Mesendoderm (in vitro differentiated cells): Measurements from ENCODE around the gene ENTHD1.

Source experiments
- DNase-seq: peaks from one replicate; pipeline ENCODE4 v3.0.0; 2013
- H2AK5ac ChIP-seq: 2 replicates; pipeline ENCODE4 v1.6.1; 2013; ENCODE audit warnings: low read length, inconsistent platforms
- H2BK120ac ChIP-seq: 2 replicates; pipeline ENCODE4 v1.6.1; 2013; ENCODE audit warnings: low read depth, mild to moderate bottlenecking, low read length, moderate library complexity, mixed read lengths
- H2BK15ac ChIP-seq: replicated peaks from 2 replicates; pipeline ENCODE4 v1.6.1; 2013; ENCODE audit warnings: low read depth, mild to moderate bottlenecking, moderate library complexity
- H2BK5ac ChIP-seq: 2 replicates; pipeline ENCODE4 v1.6.1; 2013; ENCODE audit warnings: low read length, inconsistent platforms
- H3K18ac ChIP-seq: 2 replicates; pipeline ENCODE4 v1.6.1; 2013; ENCODE audit warnings: mild to moderate bottlenecking, low read length, mixed read lengths
- H3K23ac ChIP-seq: one replicate; pipeline ENCODE4 v1.6.1; 2013; ENCODE audit warnings: low read length
- H3K27ac ChIP-seq: 2 replicates; pipeline ENCODE4 v1.5.1; 2013; ENCODE audit warnings: low read depth, mild to moderate bottlenecking, inconsistent platforms, low read length, moderate library complexity
- H3K27me3 ChIP-seq: 2 replicates; pipeline ENCODE4 v1.6.1; 2013; ENCODE audit warnings: low read length, control low read depth, mild to moderate bottlenecking, inconsistent platforms; ENCODE audit not compliant: insufficient read depth, poor library complexity
- H3K36me3 ChIP-seq: 2 replicates; pipeline ENCODE4 v1.6.1; 2013; ENCODE audit warnings: low read length, inconsistent platforms; ENCODE audit not compliant: control insufficient read depth, insufficient read depth
- H3K4ac ChIP-seq: one replicate; pipeline ENCODE4 v1.6.1; 2013; ENCODE audit warnings: low read depth, mild to moderate bottlenecking, low read length, moderate library complexity
- H3K4me1 ChIP-seq: 2 replicates; pipeline ENCODE4 v1.6.1; 2013; ENCODE audit warnings: low read depth, low read length, inconsistent platforms; ENCODE audit not compliant: control insufficient read depth
- H3K4me2 ChIP-seq: 2 replicates; pipeline ENCODE4 v1.6.1; 2013; ENCODE audit warnings: low read length
- H3K4me3 ChIP-seq: 2 replicates; pipeline ENCODE4 v1.5.1; 2013; ENCODE audit warnings: mild to moderate bottlenecking, low read length
- H3K56ac ChIP-seq: one replicate; pipeline ENCODE4 v1.6.1; 2013; ENCODE audit warnings: low read length
- H3K79me1 ChIP-seq: 2 replicates; pipeline ENCODE4 v1.6.1; 2013; ENCODE audit warnings: low read length, inconsistent platforms
- H3K79me2 ChIP-seq: 2 replicates; pipeline ENCODE4 v1.6.1; 2013; ENCODE audit warnings: mild to moderate bottlenecking, low read length; ENCODE audit not compliant: control insufficient read depth, insufficient read depth
- H3K9ac ChIP-seq: 2 replicates; pipeline ENCODE4 v1.6.1; 2013; ENCODE audit warnings: low read length, inconsistent platforms
- H4K5ac ChIP-seq: one replicate; pipeline ENCODE4 v1.6.1; 2013; ENCODE audit warnings: low read length
- H4K8ac ChIP-seq: one replicate; pipeline ENCODE4 v1.6.1; 2013; ENCODE audit warnings: low read depth, mild to moderate bottlenecking, control low read depth, low read length, moderate library complexity
- WGBS: extraction: QIAGEN DNeasy Blood & Tissue Kit; methylation state at CpG from one replicate; pipeline ENCODE4 v1.1.7; 2013; ENCODE audit warnings: low lambda C conversion rate, missing lambda C conversion rate; ENCODE audit not compliant: insufficient coverage; ENCODE audit errors: extremely low coverage; 5-methylcytosine and 5-hydroxymethylcytosine counted together

ENTHD1 gene

DNA sequence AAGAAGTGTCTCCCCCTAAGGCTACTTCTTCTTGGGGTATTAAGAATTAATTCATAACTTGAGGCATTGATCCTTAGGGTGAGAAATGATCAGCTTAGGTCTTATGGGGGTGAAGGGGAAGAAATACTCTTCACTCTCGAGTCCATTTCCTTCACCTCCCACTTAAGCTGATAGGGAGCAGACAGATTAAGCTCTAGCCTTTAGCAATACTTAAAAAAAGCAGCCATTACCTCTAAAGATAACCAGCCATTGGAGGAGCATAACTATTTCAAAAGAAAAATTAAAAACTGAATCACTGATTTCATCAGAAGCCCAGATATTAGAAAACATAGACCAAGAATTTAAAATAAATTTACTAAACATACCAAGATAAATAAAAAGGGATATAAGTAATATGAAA lies 60.5 kb downstream of the ENTHD1 start:
- Histone ChIP-seq H3K27me3 (no peaks in the 10 kb centered on the region), H3K4me3 (no peak overlapping the region), H3K4ac (no peak overlapping the region), H3K79me1 (no peaks in the 10 kb centered on the region), H2BK120ac (no peak overlapping the region), H4K8ac (no peak overlapping the region), H3K79me2 (no peaks in the 10 kb centered on the region), H3K9ac (no peak overlapping the region), H3K27ac (no peak overlapping the region), H2AK5ac (no peak overlapping the region), H3K4me2 (no peak overlapping the region), H4K5ac (no peak overlapping the region), H2BK15ac (no peak overlapping the region), H3K56ac (no peak overlapping the region), H3K4me1 (no peaks in the 10 kb centered on the region), H2BK5ac (no peak overlapping the region), H3K36me3 (no peaks in the 10 kb centered on the region), H3K23ac (no peak overlapping the region), H3K18ac (no peak overlapping the region)
- no CpG with 5 or more reads among the region's 1 CpG for WGBS
- no peak for DNase-seq

GRCh38 chr22:39832627-39833074 lies 60.9 kb downstream of the ENTHD1 start:
- no peaks in the 10 kb centered on the region for H3K27me3 ChIP-seq

GRCh38 chr22:39825661-39826102 lies 67.9 kb downstream of the ENTHD1 start:
- no peak for DNase-seq
- no peak overlapping the region for H3K56ac ChIP-seq
- no peak overlapping the region for H3K4me2 ChIP-seq
- no peak overlapping the region for H3K18ac ChIP-seq
- H3K4me3 ChIP-seq, result no peak overlapping the region
- H3K9ac ChIP-seq, result no peak overlapping the region
- no peaks in the 10 kb centered on the region for H3K79me2 ChIP-seq
- H2BK5ac ChIP-seq, result no peak overlapping the region
- no peaks in the 10 kb centered on the region for H3K36me3 ChIP-seq
- H3K23ac ChIP-seq, result no peak overlapping the region
- H3K4me1 ChIP-seq, result no peaks in the 10 kb centered on the region
- no peak overlapping the region for H2BK15ac ChIP-seq
- no peaks in the 10 kb centered on the region for H3K79me1 ChIP-seq
- no CpG with 5 or more reads among the region's 3 CpGs for WGBS
- no peak overlapping the region for H4K5ac ChIP-seq
- no peak overlapping the region for H3K27ac ChIP-seq
- no peak overlapping the region for H3K4ac ChIP-seq
- H3K27me3 ChIP-seq, result no peaks in the 10 kb centered on the region
- no peak overlapping the region for H4K8ac ChIP-seq
- H2BK120ac ChIP-seq, result no peak overlapping the region
- no peak overlapping the region for H2AK5ac ChIP-seq

More at GRCh38 chr22:39832627-39833074, 60.9 kb downstream of the ENTHD1 start:
- Histone ChIP-seq H4K5ac (no peak overlapping the region), H2BK120ac (no peak overlapping the region), H3K4me2 (no peak overlapping the region), H3K4ac (no peak overlapping the region), H3K79me1 (no peaks in the 10 kb centered on the region), H3K4me1 (no peaks in the 10 kb centered on the region), H2AK5ac (no peak overlapping the region), H3K23ac (no peak overlapping the region), H2BK5ac (no peak overlapping the region), H4K8ac (no peak overlapping the region), H3K4me3 (no peak overlapping the region), H3K36me3 (no peaks in the 10 kb centered on the region), H3K79me2 (no peaks in the 10 kb centered on the region), H3K27ac (no peak overlapping the region), H3K9ac (no peak overlapping the region), H3K18ac (no peak overlapping the region), H2BK15ac (no peak overlapping the region), H3K56ac (no peak overlapping the region)
- WGBS, result no CpG with 5 or more reads among the region's 7 CpGs
- no peak for DNase-seq

- H3K18ac ChIP-seq, result no peak overlapping the region
- H3K27me3 ChIP-seq, result no peaks in the 10 kb centered on the region
- WGBS, result no CpG with 5 or more reads among the region's 3 CpGs
- H3K4me1 ChIP-seq, result no peaks in the 10 kb centered on the region
- no peak overlapping the region for H2AK5ac ChIP-seq
- H3K4me3 ChIP-seq, result no peak overlapping the region
- H3K79me2 ChIP-seq, result no peaks in the 10 kb centered on the region
- H4K8ac ChIP-seq, result no peak overlapping the region
- no peak overlapping the region for H2BK15ac ChIP-seq
- no peaks in the 10 kb centered on the region for H3K79me1 ChIP-seq
- H2BK120ac ChIP-seq, result no peak overlapping the region
- H3K9ac ChIP-seq, result no peak overlapping the region
- no peak overlapping the region for H3K56ac ChIP-seq
- H3K23ac ChIP-seq, result no peak overlapping the region
- no peak overlapping the region for H3K4me2 ChIP-seq
- no peaks in the 10 kb centered on the region for H3K36me3 ChIP-seq
- H4K5ac ChIP-seq, result no peak overlapping the region
- no peak overlapping the region for H3K27ac ChIP-seq
- no peak overlapping the region for H2BK5ac ChIP-seq
- H3K4ac ChIP-seq, result no peak overlapping the region
- DNase-seq, result no peak
These were observed 72.6 kb downstream of the ENTHD1 start for GRCh38 chr22:39821008-39821407.

DNA sequence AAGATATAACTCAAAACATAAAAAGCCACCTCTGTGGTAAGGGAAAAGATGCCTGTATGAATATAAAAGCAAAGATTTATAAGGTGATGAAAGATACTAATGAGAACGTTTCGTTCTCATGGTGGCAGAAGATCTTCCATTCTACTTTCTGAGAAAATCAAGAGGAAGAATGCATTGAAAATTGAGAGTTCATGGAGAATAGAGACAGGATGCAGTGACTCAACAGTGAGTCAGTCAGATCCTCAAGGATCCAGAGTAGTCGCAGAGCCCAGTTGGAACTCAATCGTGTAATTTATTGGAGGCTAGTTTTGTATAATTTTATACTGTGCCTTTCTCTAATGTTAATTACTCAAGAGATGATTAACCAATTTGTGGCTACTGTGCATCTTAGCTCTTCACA lies 73.3 kb downstream of the ENTHD1 start:
- H3K27ac ChIP-seq, result no peak overlapping the region

DNA sequence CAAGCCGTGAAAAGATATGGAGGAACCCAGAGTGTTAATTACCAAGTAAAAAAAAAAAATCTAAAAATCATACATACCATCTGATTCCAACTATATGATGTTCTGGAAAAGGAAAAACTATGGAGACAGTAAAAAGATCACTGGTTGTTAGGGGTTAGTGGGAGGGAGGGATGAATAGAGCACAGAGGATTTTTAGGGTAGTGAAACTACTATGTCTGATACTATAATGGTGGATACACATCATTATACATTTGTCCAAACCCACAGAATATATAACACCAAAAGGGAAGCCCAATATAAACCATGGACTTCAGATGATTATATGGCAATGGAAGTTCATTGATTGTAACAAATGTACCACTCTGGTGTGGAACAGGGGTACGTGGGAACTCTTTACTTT lies 74.1 kb downstream of the ENTHD1 start:
- no CpG with 5 or more reads among the region's 2 CpGs for WGBS
- no peak for DNase-seq
- no peak overlapping the region for H3K4ac ChIP-seq

More for the DNA sequence above, 73.3 kb downstream of the ENTHD1 start:
- no peak overlapping the region for H3K9ac ChIP-seq
- no peaks in the 10 kb centered on the region for H3K79me1 ChIP-seq
- no peaks in the 10 kb centered on the region for H3K79me2 ChIP-seq
- H2AK5ac ChIP-seq, result no peak overlapping the region
- no peak overlapping the region for H3K23ac ChIP-seq
- no peak overlapping the region for H3K4ac ChIP-seq
- no peaks in the 10 kb centered on the region for H3K4me1 ChIP-seq
- no peak overlapping the region for H2BK5ac ChIP-seq
- H3K18ac ChIP-seq, result no peak overlapping the region
- H2BK120ac ChIP-seq, result no peak overlapping the region
- no CpG with 5 or more reads among the region's 4 CpGs for WGBS
- H4K5ac ChIP-seq, result no peak overlapping the region
- H3K36me3 ChIP-seq, result no peaks in the 10 kb centered on the region
- DNase-seq, result peak; percentile 18
- no peak overlapping the region for H3K4me2 ChIP-seq
- H3K4me3 ChIP-seq, result no peak overlapping the region
- no peak overlapping the region for H2BK15ac ChIP-seq
- H3K27me3 ChIP-seq, result no peaks in the 10 kb centered on the region
- H3K56ac ChIP-seq, result no peak overlapping the region
- H4K8ac ChIP-seq, result no peak overlapping the region

More for the DNA sequence above, 74.1 kb downstream of the ENTHD1 start:
- H3K23ac ChIP-seq, result no peak overlapping the region
- no peak overlapping the region for H2BK120ac ChIP-seq
- no peak overlapping the region for H4K5ac ChIP-seq
- no peak overlapping the region for H2BK15ac ChIP-seq
- no peaks in the 10 kb centered on the region for H3K79me2 ChIP-seq
- no peaks in the 10 kb centered on the region for H3K27me3 ChIP-seq
- no peak overlapping the region for H3K9ac ChIP-seq
- no peak overlapping the region for H2AK5ac ChIP-seq
- H3K36me3 ChIP-seq, result no peaks in the 10 kb centered on the region
- H3K56ac ChIP-seq, result no peak overlapping the region
- no peak overlapping the region for H3K4me2 ChIP-seq
- H3K4me1 ChIP-seq, result no peaks in the 10 kb centered on the region
- no peak overlapping the region for H3K18ac ChIP-seq
- H3K79me1 ChIP-seq, result no peaks in the 10 kb centered on the region
- no peak overlapping the region for H2BK5ac ChIP-seq
- no peak overlapping the region for H3K4me3 ChIP-seq
- H3K27ac ChIP-seq, result no peak overlapping the region
- no peak overlapping the region for H4K8ac ChIP-seq
